H7 (cell line): ENCODE measurements around the gene P3H1. TPM values are rescaled to one million over a fixed set of nuclear protein-coding genes. Genes with fewer than 3 reads are reported as not detected.

ENCODE experiments used
- DNase-seq: peaks from one replicate; pipeline ENCODE4 v3.0.0; 2012
- H3K27me3 ChIP-seq: 2 replicates; pipeline ENCODE4 v1.6.0; 2011; ENCODE audit warnings: mild to moderate bottlenecking, low read length; ENCODE audit not compliant: control insufficient read depth, insufficient read depth
- H3K36me3 ChIP-seq: replicated peaks from 2 replicates; pipeline ENCODE4 v1.5.1; 2011; ENCODE audit warnings: low read length; ENCODE audit not compliant: control insufficient read depth, insufficient read depth
- H3K4me3 ChIP-seq: 2 replicates; pipeline ENCODE4 v1.5.1; 2011; ENCODE audit warnings: low read depth, mild to moderate bottlenecking, control low read depth, low read length, moderate library complexity; ENCODE audit not compliant: insufficient read depth
- total RNA-seq: library from RNA; depleted of rRNA; stranded (reverse); fragments of >200 nt; shearing (Covaris generic); gene quantifications from 2 replicates; pipeline ENCODE4 v1.2.3, GENCODE V29; 2014

P3H1 gene
- total RNA-seq, 1 experiment from 2014 or later, result 139 TPM

DNA sequence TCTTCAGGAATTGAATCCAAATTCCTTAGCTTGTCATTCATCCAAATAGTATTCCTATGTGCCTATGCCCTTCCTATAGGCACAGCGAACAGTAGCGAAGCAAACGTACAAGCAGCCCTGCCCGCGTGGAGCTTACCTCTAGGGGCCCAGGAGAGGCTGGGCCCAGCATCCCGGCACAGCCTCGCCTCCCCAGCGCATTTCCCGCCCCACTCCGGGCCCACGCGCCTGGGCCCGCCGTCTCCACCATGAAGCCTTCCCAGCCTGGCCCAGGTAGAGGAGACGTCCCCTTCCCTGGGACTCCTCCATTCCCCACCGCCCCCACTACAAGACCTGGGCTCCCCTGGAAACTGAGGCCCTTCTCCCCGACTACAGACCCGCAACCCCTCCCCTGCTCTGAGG lies 17.7 kb upstream of the P3H1 start:
- peaks cover 10% of the 10 kb centered on the region for H3K36me3 ChIP-seq
- peak; percentile 61 for DNase-seq
- H3K27me3 ChIP-seq, result no peaks in the 10 kb centered on the region; the same call in 1 of the 2 replicates
- no peak overlapping the region for H3K4me3 ChIP-seq

DNA sequence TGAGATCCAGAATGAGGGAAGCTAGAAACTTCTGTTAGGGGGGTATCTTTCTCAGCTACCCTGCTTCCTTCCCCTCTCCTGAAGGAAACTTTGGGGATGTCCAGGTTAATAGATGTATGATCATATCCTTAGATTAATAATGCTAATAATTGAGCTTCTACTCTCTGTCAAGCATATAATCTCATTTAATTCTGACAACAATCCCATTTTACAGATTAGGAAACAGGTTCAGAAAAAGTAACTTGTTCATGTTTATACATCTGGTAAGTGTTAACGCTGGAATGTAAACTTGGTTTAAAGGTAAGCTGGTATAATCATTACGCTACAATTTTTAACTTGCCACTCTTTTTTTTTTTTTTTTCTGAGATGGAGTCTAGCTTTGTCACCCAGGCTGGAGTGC lies 16.3 kb upstream of the P3H1 start:
- H3K36me3 ChIP-seq, result peaks cover 11% of the 10 kb centered on the region
- H3K4me3 ChIP-seq, result no peak overlapping the region
- DNase-seq, result no peak
- H3K27me3 ChIP-seq, result no peaks in the 10 kb centered on the region; the same call in 1 of the 2 replicates

DNA sequence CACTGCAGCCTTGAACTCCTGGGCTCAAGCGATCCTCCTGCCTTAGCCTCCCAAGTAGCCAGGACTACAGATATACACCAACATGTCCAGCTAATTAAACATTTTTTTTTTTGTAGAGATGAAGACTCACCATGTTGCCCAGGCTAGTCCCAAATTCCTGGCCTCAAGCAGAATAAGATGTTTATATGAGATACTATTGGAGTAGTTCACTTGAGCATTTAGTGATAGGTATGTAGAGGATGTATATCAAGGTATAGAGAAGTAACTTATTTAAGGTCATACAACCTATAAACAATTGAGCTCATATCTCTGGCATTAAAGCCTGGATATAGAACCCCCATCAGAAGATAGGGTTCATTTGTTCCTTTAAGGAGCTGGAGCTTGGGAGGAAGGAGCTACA lies 13.3 kb upstream of the P3H1 start:
- Histone ChIP-seq H3K27me3 (no peaks in the 10 kb centered on the region), H3K36me3 (peaks cover 24% of the 10 kb centered on the region), H3K4me3 (no peak overlapping the region)
- no peak for DNase-seq

DNA sequence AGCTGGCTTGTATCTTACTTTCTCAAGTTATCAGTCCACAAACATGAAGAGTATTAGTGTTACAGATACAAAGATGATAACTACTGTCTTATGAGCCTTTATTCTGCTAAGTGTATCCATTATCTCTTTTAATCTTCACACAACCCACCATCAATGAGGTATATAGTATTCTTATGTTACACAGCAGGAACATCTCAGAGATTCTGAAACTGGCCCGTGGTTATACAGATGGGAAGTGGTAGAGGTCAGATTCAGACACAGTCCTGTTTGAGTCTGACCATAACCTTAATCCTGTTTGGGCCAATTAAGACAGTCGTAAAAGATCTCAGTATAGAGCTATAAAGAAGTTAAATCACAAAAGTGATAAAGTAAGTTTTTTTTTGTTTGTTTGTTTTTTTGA lies 12.9 kb upstream of the P3H1 start:
- no peak for DNase-seq
- Histone ChIP-seq H3K36me3 (peaks cover 29% of the 10 kb centered on the region), H3K27me3 (no peaks in the 10 kb centered on the region), H3K4me3 (no peak overlapping the region)

DNA sequence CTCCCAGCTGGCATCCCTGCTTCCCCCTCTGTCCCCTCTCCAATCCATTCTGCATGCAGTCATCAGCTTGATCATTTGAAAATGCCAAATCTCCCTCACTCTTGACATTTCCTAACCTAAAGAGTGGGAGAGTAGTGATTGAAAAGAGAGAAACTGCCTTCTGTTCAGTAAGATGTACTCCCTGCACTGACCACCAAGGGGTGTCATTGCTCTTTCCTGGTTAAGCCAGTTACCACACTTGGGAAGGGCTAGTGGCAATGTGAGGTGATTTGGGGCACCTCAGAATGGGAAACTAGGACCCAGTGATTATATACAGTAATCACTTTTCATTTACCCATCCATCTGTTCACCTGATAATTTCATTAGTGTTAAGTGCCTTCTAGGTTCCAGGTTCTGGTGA lies 11.0 kb upstream of the P3H1 start:
- Histone ChIP-seq H3K36me3 (peaks cover 32% of the 10 kb centered on the region), H3K4me3 (no peak overlapping the region), H3K27me3 (no peaks in the 10 kb centered on the region)
- peak; percentile 82 for DNase-seq

DNA sequence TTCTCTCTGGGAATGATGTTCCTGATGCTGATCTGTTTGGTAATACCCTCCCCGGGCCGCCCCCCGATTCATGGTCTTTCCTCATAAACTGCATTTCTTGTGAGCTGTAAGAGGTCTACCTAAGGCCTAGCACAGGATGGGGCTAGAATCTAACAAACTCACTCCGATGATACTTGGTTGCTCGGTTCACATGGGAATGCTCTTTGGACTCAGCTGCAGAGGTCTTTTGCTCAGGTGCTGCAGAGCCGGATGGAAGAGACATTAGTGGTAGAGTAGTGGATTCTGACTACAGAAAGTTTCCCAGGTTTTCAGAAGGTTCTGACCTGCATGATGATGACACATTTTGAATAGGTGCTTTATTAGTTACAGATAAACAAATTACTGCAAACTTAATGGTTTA lies 9.7 kb upstream of the P3H1 start:
- no peaks in the 10 kb centered on the region for H3K27me3 ChIP-seq
- no peak for DNase-seq
- H3K36me3 ChIP-seq, result peaks cover 29% of the 10 kb centered on the region
- no peak overlapping the region for H3K4me3 ChIP-seq

DNA sequence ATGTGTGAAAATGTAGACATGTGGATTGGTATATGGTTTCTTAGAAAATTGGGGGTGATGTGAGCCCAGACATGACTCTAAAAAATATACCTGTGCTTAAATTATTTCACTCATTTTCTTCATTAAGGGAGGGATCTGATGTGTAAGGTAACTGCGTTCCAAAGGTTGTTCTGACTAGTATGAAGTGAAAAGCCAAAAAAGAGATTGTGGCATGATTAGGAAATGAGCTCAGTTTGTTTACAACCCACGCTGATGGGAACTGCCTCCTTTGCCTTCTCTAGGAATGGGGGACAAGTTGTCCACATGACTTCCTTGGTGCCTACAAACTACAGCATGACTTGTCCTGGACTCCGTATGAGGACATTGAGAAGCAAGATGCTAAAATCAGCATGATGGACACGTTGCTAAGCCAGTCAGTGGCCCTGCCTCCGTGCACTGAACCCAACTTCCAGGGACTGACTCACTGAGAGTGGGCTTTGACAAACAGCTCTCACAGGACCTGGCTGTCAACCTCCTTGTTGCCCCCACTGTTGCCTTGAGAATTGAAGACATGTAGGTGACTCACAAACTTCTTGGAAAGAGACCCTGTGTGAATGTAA lies 8.2 kb upstream of the P3H1 start:
- H3K27me3 ChIP-seq, result no peaks in the 10 kb centered on the region
- no peak overlapping the region for H3K4me3 ChIP-seq
- no peak for DNase-seq
- peaks cover 24% of the 10 kb centered on the region for H3K36me3 ChIP-seq

DNA sequence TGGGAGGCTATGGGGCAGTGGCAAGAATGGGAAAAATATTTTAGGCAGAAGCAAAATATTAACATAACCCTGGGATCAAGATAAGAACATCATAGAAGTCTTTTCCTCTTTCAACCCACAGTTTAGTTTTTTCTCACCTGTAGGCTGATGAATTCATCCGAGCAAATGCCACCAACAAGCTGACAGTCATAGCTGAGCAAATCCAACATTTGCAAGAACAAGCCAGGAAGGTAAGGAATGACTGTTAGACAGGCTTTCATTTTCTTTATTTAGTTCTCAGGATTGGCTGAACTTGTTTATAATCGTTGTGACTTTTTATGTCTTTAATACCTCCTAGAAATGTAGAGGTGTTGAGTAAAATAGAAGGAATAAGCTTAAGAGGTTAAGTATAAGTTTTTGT lies 6.6 kb upstream of the P3H1 start:
- Histone ChIP-seq H3K4me3 (no peak overlapping the region), H3K36me3 (peaks cover 23% of the 10 kb centered on the region), H3K27me3 (no peaks in the 10 kb centered on the region)
- no peak for DNase-seq

DNA sequence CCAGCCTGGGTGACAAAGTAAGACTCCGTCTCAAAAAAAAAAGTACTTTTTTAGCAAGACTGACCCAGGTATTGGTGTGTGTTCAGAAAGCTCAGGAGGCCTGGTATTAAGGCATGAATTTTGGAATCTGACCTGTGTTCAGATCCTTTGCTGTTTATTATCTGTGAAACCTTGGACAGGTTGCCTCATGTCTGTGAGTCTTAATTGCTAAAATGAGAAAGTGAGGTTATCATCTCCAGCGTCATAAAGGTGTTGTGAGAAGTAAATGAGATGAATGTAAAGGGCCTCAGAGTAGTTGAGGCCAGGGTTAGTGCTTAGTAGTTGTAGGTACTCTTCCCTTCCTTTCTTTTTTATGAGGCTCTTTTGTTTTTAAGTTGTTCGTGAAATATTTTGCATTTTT lies 3.0 kb upstream of the P3H1 start:
- H3K36me3 ChIP-seq, result peaks cover 6% of the 10 kb centered on the region
- DNase-seq, result no peak
- H3K4me3 ChIP-seq, result no peak overlapping the region
- no peaks in the 10 kb centered on the region for H3K27me3 ChIP-seq

DNA sequence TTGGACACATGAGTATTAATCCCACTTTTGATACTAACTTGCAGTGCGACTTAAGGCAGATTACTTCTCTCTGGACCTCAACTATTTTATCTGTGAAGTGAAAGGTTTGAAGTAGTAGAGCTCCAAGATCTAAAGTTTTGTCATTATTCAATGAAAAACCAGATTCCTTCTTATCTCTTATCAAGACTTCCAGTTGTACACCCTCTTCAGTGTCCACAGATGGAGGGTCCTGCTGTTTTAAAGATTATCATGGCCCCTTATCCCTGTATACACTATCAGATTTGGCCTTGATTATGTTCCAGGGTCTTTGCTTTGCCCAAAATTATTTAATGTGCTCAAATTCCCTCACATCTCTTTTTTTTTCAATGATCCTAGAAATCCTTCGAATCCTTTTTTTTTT lies 1.3 kb upstream of the P3H1 start:
- DNase-seq, result no peak
- Histone ChIP-seq H3K4me3 (peak overlapping the region; percentile 100), H3K36me3 (0 out of 2 replicates have a peak, but pooled peaks cover 2% of the 10 kb centered on the region), H3K27me3 (no peaks in the 10 kb centered on the region)

DNA sequence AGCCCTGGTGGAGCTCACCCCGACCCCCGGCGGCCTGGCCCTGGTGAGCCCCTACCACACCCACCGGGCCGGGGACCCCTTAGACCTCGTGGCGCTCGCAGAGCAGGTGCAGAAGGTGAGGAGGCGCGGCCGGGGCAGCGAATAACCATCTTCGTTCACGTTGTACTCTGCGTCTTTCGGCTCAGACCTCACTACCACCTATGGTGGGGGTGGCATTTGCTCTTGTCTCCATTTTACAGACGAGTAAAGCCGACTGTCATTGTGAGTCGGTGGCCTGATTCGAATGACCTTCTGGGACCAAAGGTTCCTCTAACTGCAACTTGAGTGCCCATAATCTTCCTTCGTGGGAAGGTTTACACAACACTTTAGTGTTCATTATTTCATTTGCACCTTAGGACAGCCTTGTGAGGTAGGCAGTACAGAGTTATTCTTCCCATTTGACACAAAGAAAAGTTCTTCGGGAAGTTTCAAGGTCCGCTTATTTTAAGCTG lies 727 bp upstream of the P3H1 start:
- no peak for DNase-seq
- Histone ChIP-seq H3K27me3 (no peaks in the 10 kb centered on the region), H3K36me3 (no peaks in the 10 kb centered on the region), H3K4me3 (peak overlapping the region; percentile 100)

DNA sequence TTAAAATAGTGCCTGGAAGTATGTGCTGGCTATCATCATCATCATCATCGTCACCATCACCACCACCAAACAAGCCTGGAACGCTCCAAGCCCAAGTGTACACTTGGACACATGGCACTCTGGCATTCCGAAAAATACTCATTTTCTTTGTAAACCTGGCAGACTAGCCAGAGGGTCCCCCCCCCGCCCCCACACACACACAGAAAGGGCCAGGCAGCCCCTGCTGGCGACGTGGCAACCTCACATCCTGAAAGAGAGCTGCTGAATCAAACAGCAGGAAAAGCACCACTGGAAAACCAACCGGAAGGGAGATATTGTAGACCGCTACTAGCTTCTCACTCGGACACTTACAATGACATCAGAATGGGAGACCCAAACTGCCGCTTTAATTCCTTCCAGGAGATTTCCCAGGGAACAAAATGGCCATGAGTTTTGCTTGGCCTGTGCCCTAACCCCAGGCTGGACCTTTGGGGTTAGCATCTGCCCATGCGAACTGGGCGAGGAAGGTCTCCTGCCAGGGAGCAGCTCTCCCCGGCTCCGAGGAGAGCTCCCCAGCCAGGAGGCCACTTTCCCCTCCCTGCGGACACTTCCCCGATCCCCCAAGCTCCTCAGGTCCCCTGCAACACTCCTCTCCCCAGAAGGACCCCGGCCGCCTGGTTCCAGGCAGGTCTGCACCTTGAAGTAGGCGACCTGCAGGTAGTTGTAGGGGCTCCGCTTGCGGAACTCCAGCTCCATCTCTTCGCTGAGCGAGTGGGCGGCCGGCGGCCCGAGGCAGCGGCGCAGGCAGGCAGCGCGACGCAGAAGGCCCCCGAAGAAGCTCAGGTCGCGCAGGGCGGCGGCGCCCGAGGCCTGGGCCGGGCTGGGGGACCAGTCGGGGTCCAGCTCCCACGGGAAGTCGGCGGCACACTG lies 742 bp downstream of the P3H1 start:
- no peaks in the 10 kb centered on the region for H3K27me3 ChIP-seq
- peak; percentile 74 for DNase-seq
- peaks cover 2% of the 10 kb centered on the region for H3K36me3 ChIP-seq
- H3K4me3 ChIP-seq, result peak overlapping the region; percentile 82

DNA sequence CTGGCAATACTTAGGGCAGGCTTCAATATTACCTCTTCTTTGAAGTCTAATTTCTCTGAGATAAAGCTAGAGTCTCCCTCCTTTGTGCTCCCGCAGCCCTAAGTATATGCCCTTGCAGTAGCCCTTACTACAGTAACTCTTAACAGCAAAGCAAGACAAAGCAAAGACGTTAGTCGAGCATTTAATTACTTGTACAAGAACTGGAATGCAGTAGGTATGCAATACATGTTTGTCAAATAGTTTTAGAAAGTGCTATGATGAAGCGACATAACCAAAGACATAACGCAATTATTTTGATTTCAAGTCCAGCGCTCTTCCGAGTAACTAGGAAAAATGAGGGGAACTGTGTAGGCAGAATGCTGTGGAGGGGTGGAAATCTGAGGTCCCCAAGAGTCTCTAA lies 1.6 kb downstream of the P3H1 start:
- Histone ChIP-seq H3K36me3 (peaks cover 2% of the 10 kb centered on the region), H3K27me3 (no peaks in the 10 kb centered on the region), H3K4me3 (peak overlapping the region; percentile 82)
- DNase-seq, result no peak

DNA sequence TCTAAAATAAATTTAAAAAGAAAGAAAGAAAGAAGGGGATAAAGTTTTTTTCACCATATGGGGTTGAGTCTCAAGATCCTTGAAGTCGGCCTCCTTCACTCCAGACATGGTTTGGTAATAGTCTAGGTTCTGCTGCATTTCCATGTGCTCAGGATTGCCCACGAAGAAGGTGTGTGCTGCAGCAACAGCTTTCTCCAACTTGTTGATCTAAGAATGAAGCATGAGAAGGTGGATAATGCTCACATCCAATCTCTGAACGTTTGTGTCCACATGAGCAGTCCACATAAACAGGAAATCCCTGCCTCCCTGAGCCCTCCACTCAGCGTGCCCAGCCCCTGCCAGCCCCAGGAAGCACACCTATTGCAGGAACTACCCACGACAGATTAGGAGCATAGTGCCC lies 4.6 kb downstream of the P3H1 start:
- Histone ChIP-seq H3K4me3 (no peak overlapping the region), H3K36me3 (peaks cover 12% of the 10 kb centered on the region), H3K27me3 (no peaks in the 10 kb centered on the region)
- DNase-seq, result no peak

DNA sequence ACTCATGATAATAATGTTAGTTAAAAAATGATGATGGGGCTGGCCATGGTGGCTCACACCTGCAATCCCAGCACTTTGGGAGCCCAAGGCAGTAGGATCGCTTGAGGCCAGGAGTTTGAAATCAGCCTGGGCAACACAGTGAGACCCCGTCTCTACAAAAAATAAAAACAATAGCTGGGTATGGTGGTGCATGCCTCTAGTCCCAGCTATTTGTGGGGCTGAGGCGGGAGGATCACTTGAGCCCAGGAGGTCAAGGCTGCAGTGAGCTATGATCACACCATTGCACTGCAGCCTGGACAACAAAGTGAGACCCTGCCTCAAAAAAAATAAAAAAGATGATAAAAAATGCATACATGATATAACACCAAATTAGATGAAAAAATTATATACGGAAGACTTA lies 5.3 kb downstream of the P3H1 start:
- DNase-seq, result no peak
- H3K4me3 ChIP-seq, result no peak overlapping the region
- no peaks in the 10 kb centered on the region for H3K27me3 ChIP-seq

More for the DNA sequence above, 5.3 kb downstream of the P3H1 start:
- peaks cover 12% of the 10 kb centered on the region for H3K36me3 ChIP-seq
